ENCODE results near the gene PNMA6F.

DNA sequence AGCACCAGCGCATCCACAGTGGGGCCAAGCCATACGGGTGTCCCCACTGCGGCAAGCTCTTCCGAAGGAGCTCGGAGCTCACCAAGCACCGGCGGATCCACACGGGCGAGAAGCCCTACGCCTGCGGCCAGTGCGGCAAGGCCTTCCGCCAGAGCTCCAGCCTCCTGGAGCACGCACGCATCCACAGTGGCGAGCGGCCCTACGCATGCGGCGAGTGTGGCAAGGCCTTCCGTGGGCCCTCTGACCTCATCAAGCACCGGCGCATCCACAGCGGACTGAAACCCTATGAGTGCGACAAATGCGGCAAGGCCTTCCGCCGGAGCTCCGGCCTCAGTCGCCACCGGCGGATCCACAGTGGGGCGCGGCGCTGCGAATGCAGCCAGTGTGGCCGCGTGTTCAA lies 26.0 kb upstream of the PNMA6F start:
- TF ChIP-seq BHLHE40 (IDR thresholded peaks at IDR 0.05; ENCODE audit: borderline replicate concordance) (no peak), HDGF (IDR thresholded peaks at IDR 0.05; ENCODE audit: borderline replicate concordance) (no peak), TARDBP (IDR thresholded peaks at IDR 0.05) (no peak), FOXK2 (IDR thresholded peaks at IDR 0.05) (no peak), SP1 (IDR thresholded peaks at IDR 0.05) (no peak), SUZ12 (IDR thresholded peaks at IDR 0.05) (no peak), CTBP1 (IDR thresholded peaks at IDR 0.05; ENCODE audit: borderline replicate concordance) (no peak), ELF4 (IDR thresholded peaks at IDR 0.05) (no peak), FOXM1 (IDR thresholded peaks at IDR 0.05; ENCODE audit: borderline replicate concordance) (no peak), NFRKB (IDR thresholded peaks at IDR 0.05) (no peak)
- TF ChIP-seq, protein P1, sequence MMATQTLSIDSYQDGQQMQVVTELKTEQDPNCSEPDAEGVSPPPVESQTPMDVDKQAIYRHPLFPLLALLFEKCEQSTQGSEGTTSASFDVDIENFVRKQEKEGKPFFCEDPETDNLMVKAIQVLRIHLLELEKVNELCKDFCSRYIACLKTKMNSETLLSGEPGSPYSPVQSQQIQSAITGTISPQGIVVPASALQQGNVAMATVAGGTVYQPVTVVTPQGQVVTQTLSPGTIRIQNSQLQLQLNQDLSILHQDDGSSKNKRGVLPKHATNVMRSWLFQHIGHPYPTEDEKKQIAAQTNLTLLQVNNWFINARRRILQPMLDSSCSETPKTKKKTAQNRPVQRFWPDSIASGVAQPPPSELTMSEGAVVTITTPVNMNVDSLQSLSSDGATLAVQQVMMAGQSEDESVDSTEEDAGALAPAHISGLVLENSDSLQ (IDR thresholded peaks at IDR 0.05) = no peak

Data from HEK293T (cell line).